GM12875 (cell line): ENCODE data around the gene MID1.

Experiments
- H3K4me3 ChIP-seq: one replicate; pipeline ENCODE4 v1.5.1; 2011; ENCODE audit warnings: low read depth, low read length, control low read depth
- CTCF ChIP-seq: IDR thresholded peaks from 2 replicates; pipeline ENCODE4 v1.5.1; 2011; ENCODE audit warnings: low read depth, mild to moderate bottlenecking, control low read depth, inconsistent platforms, low read length, moderate library complexity, borderline replicate concordance; ENCODE audit not compliant: insufficient read depth

The MID1 gene

GRCh38 chrX:10477525-10477924, 142.9 kb downstream of the MID1 start:
- H3K4me3 ChIP-seq = no peak overlapping the region

GRCh38 chrX:10474913-10475568, 145.3 kb downstream of the MID1 start:
- no peak for TF ChIP-seq CTCF
- no peak overlapping the region for H3K4me3 ChIP-seq

More at GRCh38 chrX:10477525-10477924, 142.9 kb downstream of the MID1 start:
- TF ChIP-seq CTCF = no peak

- TF ChIP-seq CTCF = no peak
- H3K4me3 ChIP-seq = no peak overlapping the region
Measured at GRCh38 chrX:10474510-10474909, 145.9 kb downstream of the MID1 start.

GRCh38 chrX:10471418-10471817, 149.0 kb downstream of the MID1 start:
- no peak overlapping the region for H3K4me3 ChIP-seq
- no peak for TF ChIP-seq CTCF

GRCh38 chrX:10470009-10470408, 150.4 kb downstream of the MID1 start:
- no peak for TF ChIP-seq CTCF
- H3K4me3 ChIP-seq = no peak overlapping the region

- no peak for TF ChIP-seq CTCF
- no peak overlapping the region for H3K4me3 ChIP-seq
Measured at GRCh38 chrX:10467793-10468192, 152.6 kb downstream of the MID1 start.

- H3K4me3 ChIP-seq = no peak overlapping the region
- no peak for TF ChIP-seq CTCF
Measured at GRCh38 chrX:10465254-10465653, 155.1 kb downstream of the MID1 start.
